Kidney epithelial cell (primary cell): Measurements from ENCODE around the gene EHD1. TPM values are rescaled to one million over a fixed set of nuclear protein-coding genes. Genes with fewer than 3 reads are reported as not detected.

ENCODE experiments used
- DNase-seq: peaks from one replicate; pipeline ENCODE4 v3.0.0-alpha.2; 2010; ENCODE audit warnings: low read depth
- H3K27me3 ChIP-seq: 2 replicates; pipeline ENCODE4 v1.6.0; 2011; ENCODE audit warnings: low read length; ENCODE audit not compliant: control insufficient read depth, insufficient read depth
- H3K36me3 ChIP-seq: 2 replicates; pipeline ENCODE4 v1.5.1; 2011; ENCODE audit warnings: low read length; ENCODE audit not compliant: control insufficient read depth, insufficient read depth
- H3K4me3 ChIP-seq: 2 replicates; pipeline ENCODE4 v1.5.1; 2011; ENCODE audit warnings: low read depth, mild to moderate bottlenecking, control low read depth, low read length
- CTCF ChIP-seq: IDR thresholded peaks from 2 replicates; pipeline ENCODE4 v1.5.1; 2011; ENCODE audit warnings: mild to moderate bottlenecking, moderate library complexity, low read length, control low read depth, inconsistent platforms; ENCODE audit not compliant: insufficient read depth, poor library complexity, severe bottlenecking
- total RNA-seq: library from RNA; depleted of rRNA; stranded (reverse); fragments of >200 nt; gene quantifications from 2 replicates; pipeline ENCODE4 v1.2.3, GENCODE V29; 2015

EHD1 gene
- total RNA-seq, 1 donor from 2014 or later, result 100 TPM

- H3K4me3 ChIP-seq, result no peak overlapping the region
- DNase-seq, result no peak
- no peak for TF ChIP-seq CTCF
- H3K27me3 ChIP-seq, result no peaks in the 10 kb centered on the region
- no peaks in the 10 kb centered on the region for H3K36me3 ChIP-seq
These were observed 42.6 kb downstream of the EHD1 start for GRCh38 chr11:64835616-64836447.

GRCh38 chr11:64834723-64835615 is 43.5 kb downstream of the EHD1 start:
- TF ChIP-seq CTCF, result no peak
- H3K27me3 ChIP-seq, result no peaks in the 10 kb centered on the region
- DNase-seq, result peak; percentile 49
- no peak overlapping the region for H3K4me3 ChIP-seq
- no peaks in the 10 kb centered on the region for H3K36me3 ChIP-seq

GRCh38 chr11:64834031-64834722 is 44.2 kb downstream of the EHD1 start:
- Histone ChIP-seq H3K27me3 (no peaks in the 10 kb centered on the region), H3K4me3 (no peak overlapping the region), H3K36me3 (no peaks in the 10 kb centered on the region)
- no peak for TF ChIP-seq CTCF
- DNase-seq, result no peak

GRCh38 chr11:64833509-64833908 is 44.9 kb downstream of the EHD1 start:
- no peaks in the 10 kb centered on the region for H3K36me3 ChIP-seq
- no peak overlapping the region for H3K4me3 ChIP-seq
- no peak for TF ChIP-seq CTCF
- DNase-seq, result no peak
- H3K27me3 ChIP-seq, result no peaks in the 10 kb centered on the region

- TF ChIP-seq CTCF, result no peak
- Histone ChIP-seq H3K27me3 (no peaks in the 10 kb centered on the region), H3K4me3 (no peak overlapping the region), H3K36me3 (no peaks in the 10 kb centered on the region)
- no peak for DNase-seq
These were observed 45.3 kb downstream of the EHD1 start for GRCh38 chr11:64833198-64833502.
